Naive thymus-derived CD4-positive, alpha-beta T cell (primary cell): ENCODE results near the gene EHMT1. TPM values are rescaled to one million over a fixed set of nuclear protein-coding genes. Genes with fewer than 3 reads are reported as not detected.

Experiments
- ATAC-seq: fragments of 150-1000 bp; cut with Tn5 transposase; 2 replicates; pipeline ENCODE4 v1.10.0; 2021; ENCODE audit warnings: mild to moderate bottlenecking, moderate library complexity
- CTCF ChIA-PET: fragments of 350-600 bp; sonication (Branson Sonifier 250); formaldehyde crosslinking; loops from one replicate; lab custom pipeline; 2021; ENCODE audit warnings: antibody characterized with exemption; lab: Charles Lee
- POLR2A ChIA-PET: fragments of 350-600 bp; sonication (Branson Sonifier 250); formaldehyde crosslinking; loops from one replicate; lab custom pipeline; 2021; ENCODE audit warnings: antibody characterized with exemption, inconsistent platforms; lab: Charles Lee
- DNase-seq, 9 donors: peaks; one replicate each; pipeline versions ENCODE4 v3.0.0 to v3.0.0-alpha.2; 2020 to 2022; ENCODE audit warnings: mixed read lengths in 1 of 9
- H3K27ac ChIP-seq: one replicate; pipeline ENCODE4 v1.7.0; 2013; ENCODE audit warnings: mild to moderate bottlenecking, low read depth, low read length, moderate library complexity
- H3K27me3 ChIP-seq, 2 donors: one replicate each; pipeline ENCODE4 v1.7.0; 2013; ENCODE audit warnings: low read length in 2 of 2, mild to moderate bottlenecking in 2 of 2, moderate library complexity in 2 of 2; ENCODE audit not compliant: control insufficient read depth in 2 of 2, insufficient read depth in 2 of 2
- H3K36me3 ChIP-seq, 3 experiments: 1 replicate in 2 of 3; 2 replicates in 1 of 3; pipeline ENCODE4 v1.7.0; 2013; ENCODE audit warnings: low read length in 3 of 3, mild to moderate bottlenecking in 3 of 3, moderate library complexity in 1 of 3; ENCODE audit not compliant: insufficient read depth in 3 of 3, control insufficient read depth in 2 of 3
- H3K4me1 ChIP-seq, 2 donors: one replicate each; pipeline ENCODE4 v1.7.0; 2013; ENCODE audit warnings: low read length in 2 of 2, mild to moderate bottlenecking in 2 of 2, moderate library complexity in 1 of 2; ENCODE audit not compliant: control insufficient read depth in 2 of 2, insufficient read depth in 2 of 2
- H3K4me3 ChIP-seq: 2 replicates; pipeline ENCODE4 v1.7.0; 2013; ENCODE audit warnings: mild to moderate bottlenecking, low read length
- H3K9me3 ChIP-seq, 3 experiments: 1 replicate in 2 of 3; 2 replicates in 1 of 3; pipeline ENCODE4 v1.7.0; 2013; ENCODE audit warnings: low read length in 3 of 3; ENCODE audit not compliant: control insufficient read depth in 2 of 3
- H3K27ac Mint-ChIP-seq, 9 donors: one replicate each; pipeline ENCODE4 v1.8.0; 2020 to 2022; ENCODE audit warnings: mixed read lengths in 9 of 9, mild to moderate bottlenecking in 8 of 9, moderate library complexity in 5 of 9, inconsistent platforms in 2 of 9
- H3K27me3 Mint-ChIP-seq, 5 donors: one replicate each; pipeline ENCODE4 v1.8.0; 2021 to 2022; ENCODE audit warnings: mixed read lengths in 5 of 5, mild to moderate bottlenecking in 1 of 5
- H3K36me3 Mint-ChIP-seq, 5 donors: one replicate each; pipeline ENCODE4 v1.8.0; 2020 to 2022; ENCODE audit warnings: mixed read lengths in 5 of 5, mild to moderate bottlenecking in 3 of 5, inconsistent platforms in 1 of 5
- H3K4me1 Mint-ChIP-seq, 7 donors: one replicate each; pipeline ENCODE4 v1.8.0; 2020 to 2022; ENCODE audit warnings: mixed read lengths in 7 of 7, mild to moderate bottlenecking in 3 of 7, inconsistent platforms in 1 of 7
- H3K4me3 Mint-ChIP-seq, 10 donors: one replicate each; pipeline ENCODE4 v1.8.0; 2020 to 2022; ENCODE audit warnings: mild to moderate bottlenecking in 10 of 10, mixed read lengths in 10 of 10, moderate library complexity in 6 of 10, inconsistent platforms in 2 of 10
- H3K9me3 Mint-ChIP-seq, 11 donors: one replicate each; pipeline ENCODE4 v1.8.0; 2020 to 2022; ENCODE audit warnings: mixed read lengths in 11 of 11, mild to moderate bottlenecking in 4 of 11, inconsistent platforms in 1 of 11, moderate library complexity in 1 of 11
- intact Hi-C, 2 donors: fragments of 100-400 bp; cut with micrococcal nuclease; formaldehyde crosslinking; loops; one replicate each; pipeline ENCODE4 v1.15.1; 2023
- polyA plus RNA-seq, 2 donors: library from polyadenylated mRNA; unstranded; fragments of 300-500 nt; fragmentation: Illumina TruSeq; gene quantifications; one replicate each; pipeline ENCODE4 v1.2.3, GENCODE V29; 2021
- total RNA-seq, 6 experiments: library from RNA in 5 of 6; stranded (reverse) in 5 of 6; gene quantifications; 1 replicate in 5 of 6; 2 replicates in 1 of 6; pipeline ENCODE4 v1.2.3 and lab custom pipeline; 2021 to 2026

The EHMT1 gene
- total and polyA plus RNA-seq, 7 experiments from 2014 or later, result 24.7 to 132 (median 112) TPM

DNA sequence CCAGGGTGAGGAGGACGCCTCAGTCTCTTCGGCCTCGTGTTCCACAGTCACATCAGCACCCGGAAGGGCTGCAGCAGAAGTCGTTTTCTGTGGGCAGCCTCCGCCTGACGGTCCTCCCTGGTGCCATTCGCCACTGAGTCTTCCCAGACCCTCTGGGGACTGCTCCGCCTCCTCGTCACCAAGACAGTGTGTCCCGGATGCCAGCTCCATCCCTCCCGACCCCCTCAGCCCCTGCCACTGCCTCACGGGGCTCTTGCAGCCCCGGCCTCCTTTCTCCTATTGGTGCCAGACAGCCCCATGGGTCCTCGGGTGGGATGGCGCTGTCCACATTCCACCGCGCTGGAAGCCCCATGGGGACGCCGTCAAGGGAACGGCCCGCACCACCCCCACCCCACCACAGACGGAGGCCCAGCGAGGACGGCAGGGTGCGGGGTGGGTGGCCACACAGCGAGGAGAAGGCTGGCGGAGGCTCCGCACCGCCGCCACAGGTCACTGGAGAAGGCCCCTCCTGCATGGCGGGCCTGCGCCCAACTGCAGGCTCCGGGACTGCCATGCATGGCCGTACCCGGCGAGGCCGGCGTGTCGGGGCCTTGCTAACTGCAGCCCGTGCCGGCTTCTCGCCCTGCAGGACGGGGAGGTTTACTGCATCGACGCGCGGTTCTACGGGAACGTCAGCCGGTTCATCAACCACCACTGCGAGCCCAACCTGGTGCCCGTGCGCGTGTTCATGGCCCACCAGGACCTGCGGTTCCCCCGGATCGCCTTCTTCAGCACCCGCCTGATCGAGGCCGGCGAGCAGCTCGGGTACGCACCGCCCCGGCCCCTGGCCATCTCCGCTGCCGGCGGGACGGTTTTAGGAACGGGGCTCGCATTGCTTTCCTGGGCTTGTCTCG, 215.2 kb downstream of the EHMT1 start:
- peaks cover 2 to 41% (median 8%) of the 10 kb centered on the region in 5 donors for H3K36me3 Mint-ChIP-seq

DNA sequence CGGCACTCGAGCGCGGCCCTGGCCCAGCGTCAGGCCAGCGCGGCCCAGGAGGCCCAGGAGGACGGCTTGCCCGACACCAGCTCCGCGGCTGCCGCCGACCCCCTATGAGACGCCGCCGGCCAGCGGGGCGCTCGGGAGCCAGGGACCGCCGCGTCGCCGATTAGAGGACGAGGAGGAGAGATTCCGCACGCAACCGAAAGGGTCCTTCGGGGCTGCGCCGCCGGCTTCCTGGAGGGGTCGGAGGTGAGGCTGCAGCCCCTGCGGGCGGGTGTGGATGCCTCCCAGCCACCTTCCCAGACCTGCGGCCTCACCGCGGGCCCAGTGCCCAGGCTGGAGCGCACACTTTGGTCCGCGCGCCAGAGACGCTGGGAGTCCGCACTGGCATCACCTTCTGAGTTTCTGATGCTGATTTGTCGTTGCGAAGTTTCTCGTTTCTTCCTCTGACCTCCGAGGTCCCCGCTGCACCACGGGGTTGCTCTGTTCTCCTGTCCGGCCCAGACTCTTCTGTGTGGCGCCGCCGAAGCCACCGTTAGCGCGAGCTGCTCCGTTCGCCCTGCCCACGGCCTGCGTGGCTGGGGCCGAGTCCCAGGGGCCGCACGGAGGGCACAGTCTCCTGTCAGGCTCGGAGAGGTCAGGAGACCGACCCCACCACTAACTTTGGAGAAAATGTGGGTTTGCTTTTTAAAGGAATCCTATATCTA, 216.2 kb downstream of the EHMT1 start:
- intact Hi-C loops, result no loop called here
- H3K4me1 Mint-ChIP-seq, result no peaks in the 10 kb centered on the region
- peaks cover 0 to 5% (median 0%) of the 10 kb centered on the region in 11 donors for H3K9me3 Mint-ChIP-seq
- H3K4me1 ChIP-seq, result no peaks in the 10 kb centered on the region
- H3K27me3 ChIP-seq, result no peaks in the 10 kb centered on the region
- ChIA-PET POLR2A (no interaction called here), CTCF (no interaction called here)
- H3K27ac ChIP-seq, result no peak overlapping the region
- no peak overlapping the region for H3K4me3 Mint-ChIP-seq
- no peaks in the 10 kb centered on the region for H3K9me3 ChIP-seq
- peaks cover 0 to 58% (median 4%) of the 10 kb centered on the region in 3 experiments for H3K36me3 ChIP-seq
- H3K27ac Mint-ChIP-seq, result no peak overlapping the region
- H3K4me3 ChIP-seq, result no peak overlapping the region
- H3K36me3 Mint-ChIP-seq, result peaks cover 2 to 39% (median 8%) of the 10 kb centered on the region in 5 donors
- H3K27me3 Mint-ChIP-seq, result no peaks in the 10 kb centered on the region
- ATAC-seq, result no peak
- DNase-seq, result no peak

More for the DNA sequence above, 215.2 kb downstream of the EHMT1 start:
- H3K4me3 ChIP-seq, result no peak overlapping the region
- no peak for ATAC-seq
- Mint-ChIP-seq H3K27ac (no peak overlapping the region), H3K9me3 (peaks cover 0 to 1% (median 0%) of the 10 kb centered on the region in 11 donors), H3K4me1 (no peaks in the 10 kb centered on the region), H3K27me3 (no peaks in the 10 kb centered on the region), H3K4me3 (no peak overlapping the region)
- peaks cover 0 to 64% (median 4%) of the 10 kb centered on the region in 3 experiments for H3K36me3 ChIP-seq
- H3K27me3 ChIP-seq, result no peaks in the 10 kb centered on the region
- H3K9me3 ChIP-seq, result no peaks in the 10 kb centered on the region
- intact Hi-C loops, result no loop called here
- CTCF ChIA-PET, result no interaction called here
- DNase-seq, result no peak
- POLR2A ChIA-PET, result no interaction called here
- H3K27ac ChIP-seq, result no peak overlapping the region
- no peaks in the 10 kb centered on the region for H3K4me1 ChIP-seq

DNA sequence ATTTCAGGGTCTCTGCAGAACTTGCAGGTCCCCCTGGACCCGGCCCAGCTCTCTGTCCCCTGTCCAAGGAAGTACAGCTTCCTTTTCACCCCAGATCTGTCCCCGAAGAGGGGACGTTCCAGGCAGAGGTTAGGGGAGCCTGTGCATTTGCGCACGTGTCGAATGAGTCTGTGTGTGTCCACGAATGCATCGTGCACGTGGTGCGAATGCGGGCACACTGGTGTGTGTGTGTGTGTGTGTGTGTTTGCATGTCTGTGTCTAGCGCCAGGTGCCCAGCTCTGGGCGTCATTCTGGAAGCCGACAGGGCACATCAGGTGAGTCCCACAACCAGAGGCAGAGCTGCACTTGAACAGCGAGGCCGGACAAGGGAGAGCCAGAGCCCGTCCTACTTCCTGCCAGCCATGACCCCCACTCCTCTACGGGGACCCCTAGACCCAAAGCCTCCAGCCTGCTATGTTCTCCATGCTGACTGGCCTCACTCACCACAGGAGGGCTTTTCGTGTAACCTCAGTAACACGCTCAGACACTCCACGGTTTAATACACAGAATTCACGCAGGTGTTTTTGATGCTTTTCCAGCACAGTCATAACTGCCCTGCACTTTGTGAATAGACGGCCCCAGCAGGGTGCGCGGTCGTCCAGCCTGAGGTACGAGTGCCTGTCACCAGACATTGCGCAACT, 217.5 kb downstream of the EHMT1 start:
- ChIA-PET POLR2A (no interaction called here), CTCF (no interaction called here)
- ATAC-seq (no peak), DNase-seq (no peak)
- H3K27me3 ChIP-seq, result no peaks in the 10 kb centered on the region
- Mint-ChIP-seq H3K4me1 (no peaks in the 10 kb centered on the region), H3K36me3 (peaks cover 2 to 36% (median 6%) of the 10 kb centered on the region in 5 donors), H3K4me3 (no peak overlapping the region), H3K27ac (no peak overlapping the region), H3K27me3 (no peaks in the 10 kb centered on the region), H3K9me3 (peaks cover 0 to 10% (median 0%) of the 10 kb centered on the region in 11 donors)
- no peaks in the 10 kb centered on the region for H3K4me1 ChIP-seq
- intact Hi-C loops, result no loop called here
- no peak overlapping the region for H3K4me3 ChIP-seq
- peaks cover 0 to 53% (median 4%) of the 10 kb centered on the region in 3 experiments for H3K36me3 ChIP-seq
- H3K9me3 ChIP-seq, result no peaks in the 10 kb centered on the region
- no peak overlapping the region for H3K27ac ChIP-seq

DNA sequence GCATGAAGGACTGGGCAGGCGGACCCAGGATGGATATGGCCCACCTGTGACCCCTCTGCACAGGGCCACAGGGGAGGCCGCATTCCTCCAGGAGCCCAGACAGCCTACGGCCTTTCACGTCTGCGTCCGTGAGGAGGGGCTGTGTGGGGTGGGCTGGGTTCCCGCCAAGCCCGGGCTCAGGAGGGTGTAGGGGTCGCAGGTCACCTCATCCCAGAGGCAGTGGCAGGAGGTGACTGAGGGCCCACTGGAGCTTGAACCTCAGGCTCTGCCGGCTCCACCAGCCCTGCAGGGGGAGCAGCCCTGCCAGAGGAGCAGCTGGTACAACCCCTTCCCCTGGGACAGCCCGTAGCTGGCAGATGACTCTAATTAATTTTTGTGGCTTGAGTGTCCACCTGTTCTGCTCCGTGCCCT, 218.0 kb downstream of the EHMT1 start:
- peaks cover 0 to 10% (median 0%) of the 10 kb centered on the region in 11 donors for H3K9me3 Mint-ChIP-seq
- H3K4me3 Mint-ChIP-seq, result no peak overlapping the region
- Histone ChIP-seq H3K9me3 (no peaks in the 10 kb centered on the region), H3K27me3 (no peaks in the 10 kb centered on the region), H3K36me3 (peaks cover 0 to 52% (median 4%) of the 10 kb centered on the region in 3 experiments), H3K4me3 (no peak overlapping the region), H3K4me1 (no peaks in the 10 kb centered on the region), H3K27ac (no peak overlapping the region)
- H3K36me3 Mint-ChIP-seq, result peaks cover 2 to 32% (median 4%) of the 10 kb centered on the region in 5 donors
- ChIA-PET POLR2A (no interaction called here), CTCF (no interaction called here)
- intact Hi-C loops, result no loop called here
- no peaks in the 10 kb centered on the region for H3K27me3 Mint-ChIP-seq
- no peak overlapping the region for H3K27ac Mint-ChIP-seq
- no peaks in the 10 kb centered on the region for H3K4me1 Mint-ChIP-seq
- DNase-seq (no peak), ATAC-seq (no peak)

DNA sequence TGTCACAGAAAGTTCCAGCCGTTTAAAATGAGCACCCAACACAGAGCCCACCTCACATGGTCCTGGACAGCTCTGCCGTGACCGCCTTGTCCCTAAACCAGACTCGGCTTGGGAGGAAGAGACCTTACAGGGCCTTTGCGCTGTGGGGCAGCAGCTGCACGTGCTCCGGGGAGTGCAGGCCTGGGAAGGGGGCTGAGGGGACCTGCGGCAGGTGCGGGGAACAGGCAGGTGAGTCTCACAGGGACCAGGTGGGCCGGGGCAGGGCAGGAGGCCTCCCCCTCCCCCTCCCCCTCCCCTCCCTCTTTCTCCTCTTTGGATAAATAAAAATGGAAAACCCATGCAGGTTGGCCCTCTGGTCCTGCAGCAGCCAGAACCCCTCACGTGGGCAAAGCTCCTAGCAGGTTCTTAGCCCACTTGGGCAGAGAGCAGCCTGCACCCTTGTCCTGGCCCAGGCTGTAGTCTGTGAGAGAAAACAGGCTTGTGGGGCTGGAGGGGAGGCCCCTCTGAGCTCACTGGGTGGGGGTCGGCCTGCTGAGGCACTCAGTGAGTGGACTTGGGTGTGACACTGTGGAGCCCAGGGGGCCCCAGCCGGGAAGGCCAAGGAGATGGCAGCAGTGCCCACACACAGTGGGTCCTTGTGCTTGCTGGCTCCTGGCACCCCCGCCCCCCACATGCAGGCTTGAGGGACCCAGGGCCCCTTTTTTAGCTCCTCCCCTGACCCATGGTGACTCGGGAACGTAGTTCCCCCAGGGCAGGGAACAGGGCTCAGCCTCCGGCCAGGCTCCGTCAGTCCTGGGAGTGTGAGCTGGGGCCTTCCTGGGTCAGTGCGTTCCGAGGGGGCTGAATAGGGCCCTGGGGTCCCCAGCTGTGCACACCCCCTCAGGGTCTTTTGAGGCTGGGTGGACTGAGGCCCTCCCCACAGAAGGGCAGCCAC, 218.8 kb downstream of the EHMT1 start:
- no peaks in the 10 kb centered on the region for H3K9me3 ChIP-seq
- Mint-ChIP-seq H3K27me3 (no peaks in the 10 kb centered on the region), H3K4me1 (no peaks in the 10 kb centered on the region), H3K27ac (peak overlapping the region in 1 of 9 donors; percentile 43), H3K9me3 (peaks cover 0 to 10% (median 0%) of the 10 kb centered on the region in 11 donors), H3K36me3 (peaks cover 2 to 30% (median 4%) of the 10 kb centered on the region in 5 donors), H3K4me3 (no peak overlapping the region)
- ChIA-PET POLR2A (no interaction called here), CTCF (interaction anchor here (0.6 kb wide), 1 partner anchor 34 kb away, joined by 4 read pairs; no protein-coding TSS in a partner anchor)
- no peak overlapping the region for H3K27ac ChIP-seq
- H3K27me3 ChIP-seq, result no peaks in the 10 kb centered on the region
- intact Hi-C loops, result no loop called here
- H3K4me1 ChIP-seq, result no peaks in the 10 kb centered on the region
- H3K4me3 ChIP-seq, result no peak overlapping the region
- no peak for ATAC-seq
- H3K36me3 ChIP-seq, result peaks cover 0 to 46% (median 4%) of the 10 kb centered on the region in 3 experiments
- DNase-seq, result no peak
